Limb (tissue), 2 donors: ENCODE data around the gene DYRK3.
"Not testable (repeated sequence)": the region's sequence is repeated elsewhere in the genome, so short reads cannot be mapped to it uniquely, and the experiment has no call there.

Experiments
- DNase-seq, 2 donors: peaks; one replicate each; pipeline ENCODE4 v3.0.0-alpha.2; 2016; ENCODE audit errors: extremely low spot score in 2 of 2

DYRK3 gene

DNA sequence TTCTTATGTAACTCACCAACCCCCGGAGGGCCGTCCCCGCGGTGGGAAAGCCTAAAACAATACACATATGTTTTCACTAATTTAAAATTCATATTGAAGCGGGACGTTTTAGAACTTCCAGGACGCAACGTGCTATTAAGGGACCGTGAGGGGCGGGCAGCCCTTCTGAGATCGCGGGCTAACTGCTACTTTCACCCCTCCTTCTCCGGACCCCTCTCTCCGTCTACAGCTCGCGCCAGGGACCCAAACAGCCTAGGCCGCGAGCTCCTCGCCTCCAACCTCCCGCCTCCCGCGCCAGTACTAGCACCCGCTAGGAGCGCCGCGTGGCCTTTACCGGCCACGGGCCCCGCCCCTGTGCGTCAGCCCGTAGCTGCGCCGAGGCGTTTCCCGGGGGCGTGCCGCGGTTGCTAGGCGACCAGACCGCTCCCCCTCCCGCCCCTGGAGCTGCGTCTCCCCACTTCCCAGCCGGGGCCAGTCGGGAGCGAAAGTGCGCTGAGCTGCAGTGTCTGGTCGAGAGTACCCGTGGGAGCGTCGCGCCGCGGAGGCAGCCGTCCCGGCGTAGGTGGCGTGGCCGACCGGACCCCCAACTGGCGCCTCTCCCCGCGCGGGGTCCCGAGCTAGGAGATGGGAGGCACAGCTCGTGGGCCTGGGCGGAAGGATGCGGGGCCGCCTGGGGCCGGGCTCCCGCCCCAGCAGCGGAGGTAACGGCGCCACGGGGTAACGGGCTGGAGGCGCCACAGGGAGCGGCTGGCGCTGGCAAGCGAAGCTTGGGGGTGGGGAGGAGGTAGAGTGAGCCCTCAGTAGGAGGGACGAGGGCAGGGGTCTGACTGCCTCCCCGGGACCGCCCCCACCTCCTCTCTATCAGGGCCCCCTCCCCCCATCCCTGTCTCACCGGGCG is at the start of gene DYRK3:
DYRK3 (plus strand) TSS at position 457 of the 898 bp plus-strand sequence; CDS start at position 625, 168 bp downstream.
- DNase-seq, result peak; percentile 88 to 95

DNA sequence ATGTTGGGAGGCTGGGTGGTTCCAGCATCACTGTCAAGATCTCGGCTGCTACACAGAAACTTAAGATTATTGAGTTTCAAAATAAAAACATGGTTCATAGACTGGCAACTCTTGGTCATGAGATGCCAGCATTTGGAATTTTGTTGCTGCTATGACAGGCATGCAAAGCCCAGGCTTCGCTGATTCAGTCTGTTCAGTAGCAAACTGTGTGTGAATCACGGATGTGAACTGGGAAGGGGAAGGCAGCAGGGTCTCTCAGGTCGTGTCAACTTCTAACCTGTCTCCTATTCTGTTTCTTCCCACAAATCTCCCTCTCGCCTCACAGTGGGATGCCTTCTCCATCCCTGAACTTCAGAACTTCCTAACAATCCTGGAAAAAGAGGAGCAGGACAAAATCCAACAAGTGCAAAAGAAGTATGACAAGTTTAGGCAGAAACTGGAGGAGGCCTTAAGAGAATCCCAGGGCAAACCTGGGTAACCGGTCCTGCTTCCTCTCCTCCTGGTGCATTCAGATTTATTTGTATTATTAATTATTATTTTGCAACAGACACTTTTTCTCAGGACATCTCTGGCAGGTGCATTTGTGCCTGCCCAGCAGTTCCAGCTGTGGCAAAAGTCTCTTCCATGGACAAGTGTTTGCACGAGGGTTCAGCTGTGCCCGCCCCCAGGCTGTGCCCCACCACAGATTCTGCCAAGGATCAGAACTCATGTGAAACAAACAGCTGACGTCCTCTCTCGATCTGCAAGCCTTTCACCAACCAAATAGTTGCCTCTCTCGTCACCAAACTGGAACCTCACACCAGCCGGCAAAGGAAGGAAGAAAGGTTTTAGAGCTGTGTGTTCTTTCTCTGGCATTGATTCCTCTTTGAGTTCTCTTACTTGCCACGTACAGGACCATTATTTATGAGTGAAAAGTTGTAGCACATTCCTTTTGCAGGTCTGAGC is 48.6 kb upstream of the DYRK3 start:
- no peak for DNase-seq

DNA sequence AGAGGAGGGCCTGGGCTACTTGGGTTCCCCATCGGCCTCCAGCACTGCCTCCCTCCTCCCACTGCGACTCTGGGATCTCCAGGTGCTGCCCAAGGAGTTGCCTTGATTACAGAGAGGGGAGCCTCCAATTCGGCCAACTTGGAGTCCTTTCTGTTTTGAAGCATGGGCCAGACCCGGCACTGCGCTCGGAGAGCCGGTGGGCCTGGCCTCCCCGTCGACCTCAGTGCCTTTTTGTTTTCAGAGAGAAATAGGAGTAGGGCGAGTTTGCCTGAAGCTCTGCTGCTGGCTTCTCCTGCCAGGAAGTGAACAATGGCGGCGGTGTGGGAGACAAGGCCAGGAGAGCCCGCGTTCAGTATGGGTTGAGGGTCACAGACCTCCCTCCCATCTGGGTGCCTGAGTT is 47.4 kb upstream of the DYRK3 start:
- no peak for DNase-seq

GRCh38 chr1:206588492-206588891 is 46.8 kb upstream of the DYRK3 start:
- no peak for DNase-seq

DNA sequence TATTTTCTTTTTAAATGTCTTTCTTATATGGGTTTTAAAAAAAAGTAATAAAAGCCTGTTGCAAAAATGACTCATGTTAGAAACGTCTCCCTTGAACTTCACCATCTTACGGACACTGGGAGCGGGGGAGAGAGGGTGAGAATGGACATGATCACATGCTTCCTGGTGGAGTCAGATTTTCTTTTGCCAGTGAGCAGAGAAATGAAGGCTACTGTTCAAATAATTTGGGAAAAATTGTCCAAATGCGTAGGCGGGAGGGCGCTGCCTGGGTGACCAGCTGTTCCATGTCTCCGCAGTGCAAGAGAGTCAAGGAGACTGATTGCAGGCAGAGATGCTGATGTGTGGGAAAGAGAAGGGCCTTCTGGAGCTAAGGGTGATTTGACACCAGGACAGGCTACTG is 46.1 kb upstream of the DYRK3 start:
- no peak for DNase-seq

GRCh38 chr1:206590025-206590758 is 45.1 kb upstream of the DYRK3 start:
- DNase-seq, result no peak

DNA sequence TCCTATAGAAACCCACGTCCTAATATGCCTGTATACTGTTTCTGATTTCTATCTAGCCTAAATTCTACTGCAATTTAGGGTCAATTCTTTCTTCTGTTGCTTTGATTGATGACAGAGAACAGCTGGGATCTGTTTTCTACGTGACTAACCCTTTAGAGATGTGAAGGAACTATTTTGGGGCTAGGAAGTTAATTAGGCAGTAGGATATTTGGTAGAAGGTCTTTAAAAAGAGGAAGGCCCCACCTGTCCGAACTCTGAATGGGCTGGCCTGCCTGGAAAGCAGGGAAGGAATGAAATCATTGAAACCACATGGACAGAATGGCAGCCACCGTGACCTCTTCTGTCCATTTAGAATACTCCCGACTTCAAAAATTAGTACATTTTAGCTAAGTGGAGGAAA is 44.1 kb upstream of the DYRK3 start:
- no peak for DNase-seq

GRCh38 chr1:206591696-206592095 is 43.6 kb upstream of the DYRK3 start:
- DNase-seq, result no peak

GRCh38 chr1:206593351-206593925 is 41.9 kb upstream of the DYRK3 start:
- DNase-seq, result no peak

DNA sequence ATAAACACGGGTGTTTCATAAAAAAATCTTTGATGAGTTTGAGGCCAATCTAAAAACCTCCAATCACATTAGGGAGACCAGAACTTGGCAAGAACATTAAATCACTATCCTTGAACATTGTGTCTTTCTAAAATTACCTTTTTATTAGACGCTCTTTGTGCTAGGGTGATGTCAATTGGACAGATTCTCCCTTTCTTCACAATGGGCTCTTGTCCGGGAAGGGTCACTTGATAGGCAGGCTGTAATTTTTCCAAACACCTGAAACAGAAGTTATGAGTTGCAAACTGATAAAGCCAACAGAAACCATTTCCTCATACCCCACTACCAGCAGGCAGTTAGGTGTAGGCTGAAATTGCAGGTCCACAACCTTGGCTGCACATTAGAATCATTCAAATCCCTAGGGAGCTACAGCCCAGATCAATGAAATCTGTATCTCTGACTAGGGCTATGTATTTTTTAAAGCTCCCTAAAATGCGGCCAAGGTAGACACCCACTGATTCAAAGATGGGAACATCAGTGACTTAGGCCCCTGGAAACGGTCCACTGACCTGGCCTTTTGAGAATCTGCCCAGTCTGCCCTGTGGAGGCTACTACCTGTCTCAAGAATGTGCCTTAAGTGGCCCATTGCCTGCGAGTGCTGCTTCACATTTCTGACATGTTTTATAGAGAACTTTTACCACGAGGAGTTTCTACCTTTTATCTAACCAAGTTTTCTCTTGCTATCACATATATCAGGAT is 39.6 kb upstream of the DYRK3 start:
- DNase-seq, result no peak

GRCh38 chr1:206596319-206596666 is 39.0 kb upstream of the DYRK3 start:
- no peak for DNase-seq

DNA sequence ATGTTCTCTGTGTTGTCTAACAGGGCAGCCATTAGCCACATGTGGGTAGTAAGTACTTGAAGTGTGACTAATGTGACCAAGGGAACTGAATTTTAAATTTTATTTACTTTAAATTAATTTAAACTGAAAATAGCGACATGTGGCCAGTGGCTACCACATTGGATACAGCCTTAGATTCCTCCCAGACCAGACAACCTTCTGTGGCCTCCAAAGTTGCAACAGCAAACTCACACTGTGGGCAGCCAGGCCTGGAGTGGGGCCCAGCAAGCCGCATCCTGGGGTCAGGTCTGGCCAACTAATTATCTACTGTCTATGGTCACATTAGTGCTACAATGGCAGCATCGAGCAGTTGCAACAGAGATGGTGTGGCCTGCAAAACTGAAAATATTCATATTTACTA is 34.8 kb upstream of the DYRK3 start:
- no peak for DNase-seq

- DNase-seq, result no peak
Observed at GRCh38 chr1:206604861-206605260, 30.5 kb upstream of the DYRK3 start.

DNA sequence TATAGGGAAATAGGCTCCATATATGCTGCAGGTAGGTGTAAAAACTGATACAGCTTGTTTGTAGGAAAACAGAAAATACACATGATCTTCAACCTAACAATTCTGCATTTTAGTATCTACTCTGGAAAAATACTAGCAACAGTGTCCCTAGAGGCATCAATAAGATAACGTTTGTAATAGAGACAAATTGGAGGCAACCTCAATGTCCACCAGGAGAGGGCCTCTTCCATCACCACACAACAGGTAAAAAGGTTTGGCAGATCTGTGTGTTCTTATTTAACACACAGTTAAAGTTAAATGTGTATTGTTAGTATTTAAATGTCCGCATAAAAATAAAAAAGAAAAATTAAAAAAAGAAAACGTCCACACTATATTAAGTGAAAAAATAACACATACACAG is 28.5 kb upstream of the DYRK3 start:
- no peak for DNase-seq

GRCh38 chr1:206608108-206608698 is 27.1 kb upstream of the DYRK3 start:
- DNase-seq, result peak; percentile 13 to 45

DNA sequence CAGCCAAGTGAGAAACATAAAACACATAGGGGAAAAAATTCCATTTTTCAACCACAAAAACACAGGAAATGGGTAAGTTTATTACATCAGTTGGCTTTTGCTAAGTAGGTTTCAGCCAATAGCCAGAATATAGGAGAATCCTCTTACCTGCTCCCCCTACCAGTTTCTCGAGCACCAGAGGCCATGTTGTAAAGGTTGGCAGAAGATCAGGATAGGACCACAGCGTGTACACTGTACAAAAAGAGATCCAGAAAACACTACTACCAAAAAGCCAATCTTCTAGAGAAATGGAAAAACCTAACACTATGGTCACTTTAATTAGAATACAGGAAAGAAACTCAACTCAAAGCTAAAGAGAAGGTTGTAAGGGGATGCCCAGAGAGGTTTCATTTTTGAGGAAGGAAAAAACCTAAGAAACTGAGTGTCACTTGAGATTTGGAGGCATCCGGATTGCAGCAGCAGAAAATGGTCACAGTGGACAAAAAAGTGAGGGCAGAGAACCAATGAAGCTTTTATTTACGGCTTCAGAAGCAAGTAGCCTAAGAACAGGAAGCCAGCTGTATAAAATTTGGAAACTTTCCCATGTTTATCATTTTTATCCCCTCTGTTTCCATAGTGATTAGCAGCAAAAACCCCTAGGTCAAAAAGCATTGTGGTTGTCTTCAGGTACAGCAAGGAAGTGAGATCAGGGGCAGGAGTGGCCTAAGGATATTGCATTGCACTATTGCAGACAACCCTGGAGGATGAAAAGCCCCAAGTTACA is 25.9 kb upstream of the DYRK3 start:
- DNase-seq, result no peak

DNA sequence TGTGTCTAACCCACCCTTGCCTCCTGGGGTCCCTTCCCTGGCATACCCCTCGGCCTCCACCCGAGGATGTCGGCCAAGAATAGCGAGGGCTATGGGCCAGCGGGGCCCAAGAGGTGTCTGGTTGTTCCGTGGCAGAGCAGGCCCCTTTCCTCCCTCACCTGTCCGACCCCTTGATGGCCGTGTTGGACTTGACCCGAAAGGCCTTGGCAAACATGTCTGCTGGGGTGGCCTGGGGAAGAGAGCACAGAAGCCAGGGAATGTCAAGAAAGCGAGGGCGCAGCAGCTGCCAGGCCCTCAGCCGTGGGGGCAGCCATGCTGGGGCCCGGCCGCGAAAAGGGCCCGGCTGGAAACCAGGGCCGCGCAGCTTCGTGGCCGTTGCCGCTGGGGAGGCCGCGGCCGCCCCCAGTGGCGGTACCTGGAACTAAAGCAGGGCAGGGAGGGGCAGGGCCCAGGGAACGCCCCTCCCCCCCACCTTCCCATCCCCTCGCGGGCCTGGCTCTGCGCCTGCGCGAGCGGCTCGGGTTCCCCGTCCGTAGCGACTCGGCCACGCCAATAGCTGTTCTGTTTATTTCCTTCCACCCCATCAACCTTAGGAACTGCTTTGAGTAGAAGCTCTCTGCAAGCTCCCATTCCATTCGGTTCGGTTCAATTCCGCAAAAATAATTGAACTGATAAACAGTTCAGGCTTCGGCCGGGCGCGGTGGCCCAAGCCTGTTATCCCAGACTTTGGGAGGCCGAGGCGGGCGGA is 23.0 kb upstream of the DYRK3 start, which contains the start of gene EIF2D:
EIF2D (minus strand) TSS at position 337 of the 748 bp plus-strand sequence; CDS start at position 214, 123 bp downstream.
- peak; percentile 96 to 99 for DNase-seq

DNA sequence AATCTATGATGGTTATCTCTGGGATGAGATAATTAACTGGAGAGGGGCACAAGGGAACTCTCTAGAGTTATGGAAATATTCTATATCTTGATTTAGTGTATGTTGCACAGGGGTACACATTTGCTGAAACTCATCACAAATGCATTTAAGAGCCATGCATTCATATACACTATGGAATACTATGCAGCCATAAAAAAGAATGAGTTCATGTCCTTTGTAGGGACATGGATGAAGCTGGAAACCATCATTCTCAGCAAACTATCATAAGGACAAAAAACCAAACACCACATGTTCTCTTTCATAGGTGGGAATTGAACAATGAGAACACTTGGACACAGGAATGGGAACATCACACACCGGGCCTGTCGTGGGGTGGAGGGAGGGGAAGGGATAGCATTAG is 8.9 kb upstream of the DYRK3 start:
- not testable (repeated sequence) for DNase-seq

- no peak for DNase-seq
Observed at GRCh38 chr1:206628916-206629315, 6.4 kb upstream of the DYRK3 start.
